ENCODE results near the gene GLT8D1. TPM values are rescaled to one million over a fixed set of nuclear protein-coding genes. Genes with fewer than 3 reads are reported as not detected.

The GLT8D1 gene
- total RNA-seq, 8 experiments from 2014 or later, result 46.9 to 120 (median 66.2) TPM

DNA sequence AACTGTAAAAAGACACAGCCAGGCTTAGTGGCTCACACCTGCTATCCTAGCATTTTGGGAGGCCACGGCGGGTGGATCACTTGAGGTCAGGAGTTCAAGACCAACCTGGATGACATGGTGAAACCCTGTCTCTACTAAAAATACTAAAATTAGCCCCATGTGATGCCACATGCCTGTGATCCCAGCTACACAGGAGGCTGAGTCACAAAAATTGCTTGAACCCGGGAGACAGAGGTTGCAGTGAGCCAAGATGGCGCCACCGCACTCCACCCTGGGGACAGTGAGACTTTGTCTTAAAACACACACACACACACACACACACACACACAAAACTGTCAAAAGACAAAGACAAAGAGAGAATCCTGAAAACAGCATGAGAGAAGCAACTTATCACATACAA lies 18.3 kb upstream of the GLT8D1 start:
- H3K27ac ChIP-seq, result no peak overlapping the region
- WGBS, 10 experiments, result 70 to 100% (median 96%) methylated on average over 2 to 5 of the region's 5 CpGs; no CpG with 5 or more reads in 4 of the 10 experiments
- no peaks in the 10 kb centered on the region for H3K4me1 ChIP-seq (replicated peaks in 1 of 2)
- in situ Hi-C loops (cut with MboI; ENCODE audit: low pct_unique_long_range_greater_than_20kb in 2 of 9, low sequenced_read_pairs in 9 of 9, unreplicated experiment in 9 of 9), result no loop called here
- ATAC-seq (replicated peaks in 6 of 8), result no peak
- no peak overlapping the region for H3K4me3 ChIP-seq

DNA sequence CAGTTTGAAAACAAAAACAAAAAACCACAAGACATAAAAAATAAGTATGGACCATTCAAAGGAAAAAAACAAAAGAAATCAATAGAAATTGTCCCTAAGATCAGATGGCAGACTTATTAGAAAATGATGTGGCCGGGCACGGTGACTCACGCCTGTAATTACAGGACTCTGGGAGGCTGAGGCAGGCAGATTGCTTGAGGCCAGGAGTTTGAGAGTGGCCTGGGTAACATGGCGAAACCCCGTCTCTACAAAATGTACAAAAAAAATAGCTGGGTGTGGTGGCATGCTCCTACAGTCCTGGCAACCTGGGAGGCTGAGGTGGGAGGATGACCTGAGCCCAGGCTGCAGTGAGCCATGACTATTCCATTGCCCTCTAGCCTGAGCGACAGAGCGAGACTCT lies 16.9 kb upstream of the GLT8D1 start:
- H3K27ac ChIP-seq, result no peak overlapping the region
- in situ Hi-C loops (cut with MboI; ENCODE audit: low pct_unique_long_range_greater_than_20kb in 2 of 9, low sequenced_read_pairs in 9 of 9, unreplicated experiment in 9 of 9), result no loop called here
- H3K4me1 ChIP-seq (replicated peaks in 1 of 2), result no peaks in the 10 kb centered on the region
- 84 to 100% (median 94%) methylated on average over 3 to 7 of the region's 7 CpGs; no CpG with 5 or more reads in 1 of the 10 experiments for WGBS, 10 experiments
- no peak overlapping the region for H3K4me3 ChIP-seq
- ATAC-seq (replicated peaks in 6 of 8), result no peak

DNA sequence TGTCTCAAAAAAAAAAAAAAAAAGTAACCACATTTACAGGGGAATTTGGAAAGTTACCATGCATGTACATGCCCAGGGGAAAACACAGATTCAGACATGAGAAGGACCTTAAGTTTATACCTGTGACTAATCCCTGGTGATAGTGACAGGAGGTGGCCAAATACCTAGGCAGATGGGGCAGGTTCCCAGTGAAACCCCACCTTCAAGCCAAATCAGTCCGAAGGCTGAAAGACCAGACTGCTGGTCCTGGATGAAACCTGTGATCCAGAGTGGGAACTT lies 16.1 kb upstream of the GLT8D1 start:
- WGBS, 10 experiments, result 100% methylated on average over 1 of the region's 1 CpG; no CpG with 5 or more reads in 6 of the 10 experiments
- in situ Hi-C loops (cut with MboI; ENCODE audit: low pct_unique_long_range_greater_than_20kb in 2 of 9, low sequenced_read_pairs in 9 of 9, unreplicated experiment in 9 of 9), result no loop called here
- no peak for ATAC-seq (replicated peaks in 6 of 8)
- no peak overlapping the region for H3K27ac ChIP-seq
- H3K4me1 ChIP-seq (replicated peaks in 1 of 2), result no peaks in the 10 kb centered on the region
- H3K4me3 ChIP-seq, result no peak overlapping the region

DNA sequence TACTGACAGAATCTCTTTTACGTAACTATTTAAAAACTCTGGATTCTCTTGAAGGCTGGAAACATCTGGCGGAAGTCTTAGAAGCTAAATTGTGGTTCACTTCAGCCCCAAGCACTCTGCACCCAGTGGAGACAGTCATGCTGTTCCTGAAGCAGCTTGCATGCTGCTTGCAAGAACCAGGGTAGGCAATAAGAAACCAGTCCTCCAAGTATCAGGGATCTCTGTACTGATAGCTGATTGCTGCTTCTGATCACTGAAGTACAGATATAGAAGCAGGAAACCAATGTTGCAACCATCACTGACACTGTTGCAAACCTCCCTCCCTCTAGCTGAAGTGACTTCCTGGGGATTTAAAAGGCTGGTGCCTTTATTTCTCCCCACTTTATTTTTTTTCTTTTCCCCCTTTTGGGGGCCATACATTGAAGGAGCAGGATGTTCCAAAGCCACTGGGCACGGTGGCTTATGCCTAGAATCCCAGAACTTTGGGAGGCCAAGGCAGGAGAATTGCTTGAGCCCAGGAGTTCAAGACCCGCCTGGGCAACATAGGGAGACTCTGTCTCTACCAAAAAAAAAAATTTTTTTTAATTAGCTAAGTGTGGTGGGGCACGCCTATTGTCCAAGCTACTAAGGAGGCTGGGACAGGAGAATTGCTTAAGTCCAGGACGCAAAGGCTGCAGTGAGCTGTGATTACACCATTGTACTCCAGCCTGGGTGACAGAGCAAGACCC lies 15.6 kb upstream of the GLT8D1 start:
- H3K27ac ChIP-seq, result no peak overlapping the region
- no peak for ATAC-seq (replicated peaks in 6 of 8)
- no peaks in the 10 kb centered on the region for H3K4me1 ChIP-seq (replicated peaks in 1 of 2)
- in situ Hi-C loops (cut with MboI; ENCODE audit: low pct_unique_long_range_greater_than_20kb in 2 of 9, low sequenced_read_pairs in 9 of 9, unreplicated experiment in 9 of 9), result no loop called here
- H3K4me3 ChIP-seq, result no peak overlapping the region
- WGBS, 10 experiments, result 85 to 100% (median 93%) methylated on average over 1 to 6 of the region's 6 CpGs

DNA sequence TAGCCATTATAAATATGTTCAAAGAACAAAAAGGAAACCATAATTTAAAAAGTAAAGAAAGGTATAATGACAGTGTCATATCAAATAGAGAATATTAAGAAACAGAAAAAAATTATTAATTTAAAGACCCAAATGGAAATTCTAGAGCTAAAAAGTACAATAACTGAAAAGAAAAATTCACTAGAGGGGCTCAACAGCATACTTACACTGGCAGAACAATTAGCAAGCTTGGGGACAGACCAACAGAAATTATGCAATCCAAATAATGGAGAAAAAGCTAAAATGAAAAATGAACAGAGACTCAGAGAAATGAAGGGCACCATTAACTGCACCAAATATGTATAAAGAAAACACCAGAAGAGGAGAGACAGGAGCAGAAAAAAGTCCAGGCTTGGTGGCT lies 14.0 kb upstream of the GLT8D1 start:
- H3K4me1 ChIP-seq (replicated peaks in 1 of 2), result no peaks in the 10 kb centered on the region
- H3K4me3 ChIP-seq, result no peak overlapping the region
- H3K27ac ChIP-seq, result no peak overlapping the region
- in situ Hi-C loops (cut with MboI; ENCODE audit: low pct_unique_long_range_greater_than_20kb in 2 of 9, low sequenced_read_pairs in 9 of 9, unreplicated experiment in 9 of 9), result no loop called here
- no peak for ATAC-seq (replicated peaks in 6 of 8)

DNA sequence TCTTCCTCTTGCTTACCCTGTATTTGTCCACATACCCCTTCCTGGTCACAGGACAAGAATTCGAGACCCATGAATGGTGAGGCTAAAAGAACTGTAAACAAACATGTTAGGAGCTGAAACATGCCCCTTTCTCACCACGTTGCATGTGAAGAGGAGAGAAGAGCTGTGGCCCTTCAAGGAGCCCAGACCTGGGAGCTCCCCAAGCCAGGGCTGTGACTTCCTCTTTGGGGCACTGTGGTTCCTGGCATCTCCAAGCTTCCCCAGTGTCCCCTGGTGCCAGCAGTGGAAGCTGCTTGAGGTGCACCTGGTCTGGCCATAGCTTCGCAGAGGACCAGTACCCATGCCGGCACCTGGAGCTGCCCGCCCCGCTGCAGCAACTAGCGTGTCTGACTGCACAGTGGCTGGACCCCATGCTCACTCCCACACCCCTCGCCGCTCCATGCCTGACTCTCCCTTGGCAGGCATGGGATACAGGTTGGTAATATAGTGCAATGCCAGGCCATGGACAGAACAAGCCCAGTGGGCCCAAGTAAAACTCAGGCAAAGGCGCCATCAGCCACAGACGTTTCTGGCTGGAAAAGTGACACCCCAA lies 10.2 kb upstream of the GLT8D1 start:
- 67 to 100% (median 93%) methylated on average over 1 to 7 of the region's 11 CpGs; no CpG with 5 or more reads in 3 of the 10 experiments for whole genome bisulfite sequencing, 10 experiments
- H3K4me1 ChIP-seq (replicated peaks in 1 of 2), result no peaks in the 10 kb centered on the region
- H3K4me3 ChIP-seq, result no peak overlapping the region
- no peak overlapping the region for H3K27ac ChIP-seq
- ATAC-seq (replicated peaks in 6 of 8), result no peak
- in situ Hi-C loops (cut with MboI; ENCODE audit: low pct_unique_long_range_greater_than_20kb in 2 of 9, low sequenced_read_pairs in 9 of 9, unreplicated experiment in 9 of 9), result no loop called here

DNA sequence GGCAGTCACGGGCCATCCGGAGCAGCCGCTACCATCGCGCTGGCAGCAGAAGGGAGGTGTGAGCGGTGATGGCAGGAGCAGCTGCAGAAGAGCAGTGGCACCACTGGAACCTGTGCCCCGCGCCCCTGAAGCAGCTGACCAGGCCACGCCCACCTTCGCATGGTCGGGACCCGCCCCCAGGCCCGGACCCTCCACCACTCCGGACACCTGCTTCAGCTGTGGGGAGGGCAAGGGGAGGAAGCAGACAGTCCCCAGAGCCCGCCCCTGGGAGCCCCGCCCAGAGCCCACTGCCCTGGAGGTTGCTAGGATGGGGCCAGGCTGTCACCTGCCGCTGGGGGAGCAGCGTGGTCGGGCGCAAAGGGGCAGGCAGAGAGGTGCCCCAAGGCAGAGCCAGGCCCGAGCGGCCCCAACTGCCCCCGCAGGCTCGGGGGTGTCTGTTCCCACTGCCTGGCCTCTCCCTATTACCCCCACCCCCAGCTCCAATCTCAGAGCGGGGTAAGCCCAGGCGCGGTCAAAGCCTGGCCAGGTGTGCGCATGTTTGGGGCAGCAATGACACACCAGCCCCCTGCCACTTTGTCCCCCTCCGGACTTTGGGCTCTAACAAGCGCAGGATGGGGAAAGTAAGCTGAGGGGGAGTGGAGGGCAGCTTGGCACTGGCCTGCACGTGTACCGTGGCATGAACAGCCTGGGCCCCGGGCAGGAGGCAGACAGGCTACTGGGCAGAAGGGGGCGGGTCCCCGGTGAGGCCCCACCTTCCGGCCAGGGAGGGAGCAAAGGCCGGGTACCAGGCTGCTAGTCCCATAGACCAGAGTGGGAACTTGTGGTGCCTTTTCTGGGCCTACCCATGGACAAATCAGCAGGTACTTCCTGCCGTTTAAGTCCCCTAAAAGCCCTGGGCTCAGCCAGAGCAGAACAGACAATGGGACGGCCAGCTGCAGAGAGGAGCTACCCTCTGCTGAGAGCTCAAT lies 9.0 kb upstream of the GLT8D1 start:
- Histone ChIP-seq H3K27ac (no peak overlapping the region), H3K4me3 (no peak overlapping the region), H3K4me1 (replicated peaks in 1 of 2) (no peaks in the 10 kb centered on the region)
- in situ Hi-C loops (cut with MboI; ENCODE audit: low pct_unique_long_range_greater_than_20kb in 2 of 9, low sequenced_read_pairs in 9 of 9, unreplicated experiment in 9 of 9), result no loop called here
- ATAC-seq (replicated peaks in 6 of 8), result peak in 5 of 8 experiments; percentile 72 to 88 (median 82)
- WGBS, 10 experiments, result 0 to 100% (median 23%) methylated on average over 1 to 6 of the region's 39 CpGs; no CpG with 5 or more reads in 5 of the 10 experiments

DNA sequence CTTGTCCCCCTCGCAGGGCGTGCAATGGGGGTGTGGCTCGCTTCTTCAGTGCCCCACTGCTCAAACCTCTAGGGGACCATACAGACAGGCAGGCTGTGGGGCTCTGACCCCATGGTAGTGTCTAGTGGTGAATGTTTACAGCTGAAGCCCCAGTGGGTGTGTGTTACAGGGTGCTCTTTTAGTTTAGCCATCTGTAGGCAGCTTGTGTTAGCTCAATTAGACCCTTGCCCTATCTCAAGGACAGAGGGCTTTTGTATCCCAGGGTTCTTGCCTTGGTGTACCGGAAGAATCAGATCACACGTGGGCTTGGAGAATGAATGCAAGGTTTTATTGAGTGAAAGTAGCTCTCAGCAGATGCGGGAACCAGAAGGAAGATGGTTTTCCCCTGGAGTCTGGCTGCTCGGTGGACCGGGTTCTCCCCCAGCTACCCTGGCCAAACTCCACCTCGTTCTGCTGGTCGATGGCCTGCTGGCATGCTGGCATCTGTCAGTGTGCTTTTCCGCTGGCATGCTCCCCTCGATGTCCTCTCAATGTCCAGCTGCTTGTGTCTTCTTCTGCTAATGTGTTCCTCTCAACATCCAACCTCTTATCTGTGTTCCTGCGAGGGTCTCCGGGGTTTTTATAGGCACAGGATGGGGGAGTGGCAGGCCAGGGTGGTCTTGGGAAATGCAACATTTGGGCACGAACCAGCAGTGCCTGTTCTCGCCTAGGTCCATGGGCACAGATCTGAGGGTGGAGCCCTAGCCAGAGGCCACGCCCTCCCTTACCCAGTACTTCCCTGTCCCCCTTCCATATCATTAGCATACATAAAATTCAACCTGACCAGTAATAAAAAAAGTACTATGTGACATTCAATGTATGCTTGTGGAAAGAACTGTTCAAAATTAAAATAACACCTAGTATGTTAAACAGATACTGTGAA lies 7.0 kb upstream of the GLT8D1 start:
- 89 to 96% (median 94%) methylated on average over 3 to 9 of the region's 17 CpGs; no CpG with 5 or more reads in 2 of the 10 experiments for WGBS, 10 experiments
- ATAC-seq (replicated peaks in 6 of 8), result peak in 3 of 8 experiments; percentile 33 to 69 (median 62)
- Histone ChIP-seq H3K27ac (no peak overlapping the region), H3K4me3 (no peak overlapping the region), H3K4me1 (replicated peaks in 1 of 2) (peaks cover under 1 to 2% of the 10 kb centered on the region in 2 donors)
- in situ Hi-C loops (cut with MboI; ENCODE audit: low pct_unique_long_range_greater_than_20kb in 2 of 9, low sequenced_read_pairs in 9 of 9, unreplicated experiment in 9 of 9), result no loop called here

DNA sequence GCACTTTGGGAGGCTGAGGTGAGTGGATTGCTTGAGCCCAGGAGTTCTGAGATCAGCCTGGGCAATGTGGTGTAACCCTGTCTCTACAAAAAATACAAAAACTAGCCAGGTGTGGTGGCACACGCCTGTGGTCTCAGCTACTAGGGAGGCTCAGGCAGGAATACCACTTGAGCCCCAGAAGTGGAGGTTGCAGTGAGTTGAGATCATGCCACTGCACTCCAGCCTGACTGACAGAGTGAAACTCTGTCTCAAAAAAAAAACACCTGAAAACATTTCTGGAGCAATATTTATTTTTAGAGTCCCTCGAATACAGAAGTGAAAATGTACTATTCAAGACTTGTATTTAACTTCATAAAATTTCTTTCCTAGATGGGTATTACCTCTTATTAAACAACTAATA lies 4.9 kb upstream of the GLT8D1 start:
- Histone ChIP-seq H3K4me1 (replicated peaks in 1 of 2) (peaks cover 8 to 11% of the 10 kb centered on the region in 2 donors), H3K27ac (no peak overlapping the region), H3K4me3 (no peak overlapping the region)
- no peak for ATAC-seq (replicated peaks in 6 of 8)
- in situ Hi-C loops (cut with MboI; ENCODE audit: low pct_unique_long_range_greater_than_20kb in 2 of 9, low sequenced_read_pairs in 9 of 9, unreplicated experiment in 9 of 9), result no loop called here
- WGBS, 10 experiments, result 33 to 100% (median 95%) methylated on average over 1 to 2 of the region's 2 CpGs; no CpG with 5 or more reads in 2 of the 10 experiments

DNA sequence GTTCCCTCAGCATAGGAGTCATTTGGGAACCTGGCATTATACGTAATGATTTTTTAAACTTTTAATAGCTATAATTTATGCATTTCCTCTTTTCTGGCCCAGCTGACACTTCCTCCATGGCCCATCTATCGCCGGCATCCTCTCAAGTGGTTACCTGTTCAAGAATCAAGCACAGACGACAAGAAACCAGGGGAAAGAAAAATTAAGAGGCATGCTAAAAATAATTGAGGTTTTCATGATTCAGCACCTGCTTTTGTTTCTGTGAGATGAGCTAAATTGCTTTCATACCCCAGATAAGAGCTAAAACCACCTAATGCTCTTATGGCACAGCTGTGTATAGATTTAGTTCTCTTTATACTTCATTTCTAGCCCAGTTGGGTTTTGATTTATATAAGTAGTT lies 2.0 kb upstream of the GLT8D1 start:
- in situ Hi-C loops (cut with MboI; ENCODE audit: low pct_unique_long_range_greater_than_20kb in 2 of 9, low sequenced_read_pairs in 9 of 9, unreplicated experiment in 9 of 9), result no loop called here
- Histone ChIP-seq H3K4me1 (replicated peaks in 1 of 2) (peaks cover 16 to 20% of the 10 kb centered on the region in 2 donors), H3K27ac (no peak overlapping the region), H3K4me3 (peak overlapping the region in 1 of 5 donors; percentile 80)
- 50 to 100% (median 89%) methylated on average over 1 to 4 of the region's 4 CpGs; no CpG with 5 or more reads in 2 of the 10 experiments for WGBS, 10 experiments
- ATAC-seq (replicated peaks in 6 of 8), result no peak

DNA sequence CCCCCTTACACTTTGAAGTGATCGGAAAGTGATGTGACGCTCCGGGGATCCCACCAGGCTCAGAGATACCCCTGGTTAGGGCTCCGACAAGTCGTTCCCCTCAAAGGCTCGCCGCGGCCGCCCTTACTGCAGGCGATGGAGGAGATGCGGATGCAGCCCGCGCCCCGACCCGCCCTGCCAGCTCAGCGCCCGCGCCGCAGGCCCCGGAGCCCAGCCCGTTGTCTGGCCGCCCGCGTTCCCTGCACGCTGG lies 228 bp downstream of the GLT8D1 start:
- H3K4me1 ChIP-seq (replicated peaks in 1 of 2), result peaks cover 16 to 20% of the 10 kb centered on the region in 2 donors
- WGBS, 10 experiments, result 0% methylated on average over 7 of the region's 25 CpGs; no CpG with 5 or more reads in 9 of the 10 experiments
- peak in 1 of 8 experiments; percentile 57 for ATAC-seq (replicated peaks in 6 of 8)
- H3K27ac ChIP-seq, result peak overlapping the region; percentile 92
- in situ Hi-C loops (cut with MboI; ENCODE audit: low pct_unique_long_range_greater_than_20kb in 2 of 9, low sequenced_read_pairs in 9 of 9, unreplicated experiment in 9 of 9), result no loop called here
- peak overlapping the region; percentile 75 to 97 (median 92) for H3K4me3 ChIP-seq

DNA sequence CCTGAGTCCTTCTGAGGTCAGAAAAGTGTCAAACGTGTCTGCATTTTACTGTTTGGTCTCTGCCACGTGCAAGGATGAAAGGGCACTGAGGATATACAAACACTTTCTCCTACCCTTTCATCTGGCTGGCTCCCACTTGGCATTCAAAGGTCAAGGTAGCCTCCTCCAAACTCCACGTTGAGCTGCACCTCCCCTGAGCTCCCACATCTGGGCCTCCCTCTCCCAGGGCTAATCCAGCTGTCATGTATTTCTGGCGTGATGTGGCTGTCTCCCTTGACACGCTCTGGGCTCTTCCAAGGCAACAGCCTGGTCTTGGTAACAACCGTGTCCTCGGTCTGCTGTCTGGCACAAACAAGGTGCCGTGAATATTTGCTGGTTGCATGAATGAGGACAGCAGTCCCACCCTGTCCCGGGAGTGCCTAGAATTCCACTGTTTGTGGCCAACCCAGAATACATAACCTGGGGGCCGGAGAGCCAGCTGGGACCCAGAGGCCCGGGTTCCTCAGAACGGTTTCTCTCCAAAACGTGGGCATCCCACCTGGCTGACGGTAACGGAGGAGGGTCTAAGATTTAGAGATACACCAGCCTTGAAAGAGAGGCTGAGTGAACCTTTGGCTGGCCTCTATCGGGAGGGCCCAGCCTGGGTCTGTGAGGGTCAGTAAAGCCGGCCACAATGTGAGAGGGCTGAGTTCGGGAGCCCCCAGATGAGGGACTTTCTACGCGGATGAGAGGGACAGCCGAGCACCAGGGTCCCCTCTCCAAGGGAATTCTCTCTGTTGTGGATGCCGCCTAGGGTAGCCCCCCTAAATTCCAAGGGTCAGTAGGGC lies 767 bp downstream of the GLT8D1 start:
- ATAC-seq (replicated peaks in 6 of 8), result peak; percentile 8 to 38 (median 16)
- Histone ChIP-seq H3K27ac (peak overlapping the region; percentile 92), H3K4me3 (peak overlapping the region; percentile 75 to 97 (median 92)), H3K4me1 (replicated peaks in 1 of 2) (peaks cover 16 to 20% of the 10 kb centered on the region in 2 donors)
- in situ Hi-C loops (cut with MboI; ENCODE audit: low pct_unique_long_range_greater_than_20kb in 2 of 9, low sequenced_read_pairs in 9 of 9, unreplicated experiment in 9 of 9), result no loop called here
- WGBS, 10 experiments, result 0 to 3% (median 0%) methylated on average over 1 to 15 of the region's 22 CpGs; no CpG with 5 or more reads in 1 of the 10 experiments

Measured in motor neuron (in vitro differentiated cells).